Type B pancreatic cell (in vitro differentiated cells): Measurements from ENCODE around the gene SEMA4A. TPM values are rescaled to one million over a fixed set of nuclear protein-coding genes. Genes with fewer than 3 reads are reported as not detected.
"Not testable (repeated sequence)": the region's sequence is repeated elsewhere in the genome, so short reads cannot be mapped to it uniquely, and the experiment has no call there.

Experiments
- DNase-seq: peaks from one replicate; pipeline ENCODE4 v3.0.0; 2021; ENCODE audit warnings: mixed read lengths; ENCODE audit not compliant: unreplicated experiment; ENCODE audit errors: extremely low spot score
- H3K27ac Mint-ChIP-seq: 2 replicates; pipeline ENCODE4 v1.8.0; 2021; ENCODE audit warnings: mild to moderate bottlenecking, mixed read lengths
- H3K27me3 Mint-ChIP-seq: 2 replicates; pipeline ENCODE4 v1.8.0; 2021; ENCODE audit warnings: mixed read lengths
- H3K36me3 Mint-ChIP-seq: 2 replicates; pipeline ENCODE4 v1.8.0; 2021; ENCODE audit warnings: mixed read lengths
- H3K4me1 Mint-ChIP-seq: one replicate; pipeline ENCODE4 v1.8.0; 2021; ENCODE audit warnings: mixed read lengths; ENCODE audit not compliant: unreplicated experiment
- H3K4me3 Mint-ChIP-seq: 2 replicates; pipeline ENCODE4 v1.8.0; 2021; ENCODE audit warnings: mild to moderate bottlenecking, mixed read lengths
- H3K9me3 Mint-ChIP-seq: 2 replicates; pipeline ENCODE4 v1.8.0; 2021; ENCODE audit warnings: mixed read lengths
- total RNA-seq: library from RNA; stranded (reverse); gene quantifications from 2 replicates; pipeline ENCODE4 v1.2.1, GENCODE V29; 2021; ENCODE audit warnings: low replicate concordance
- TF ChIP-seq, protein P1 (sequence below): fragments of 200-600 bp; sonication (generic); conservative IDR thresholded peaks from 2 replicates; pipeline ENCODE4 v1.5.0; 2021; ENCODE audit warnings: antibody characterized with exemption, mild to moderate bottlenecking

The SEMA4A gene
- total RNA-seq, 1 donor from 2014 or later, result 7.1 TPM

DNA sequence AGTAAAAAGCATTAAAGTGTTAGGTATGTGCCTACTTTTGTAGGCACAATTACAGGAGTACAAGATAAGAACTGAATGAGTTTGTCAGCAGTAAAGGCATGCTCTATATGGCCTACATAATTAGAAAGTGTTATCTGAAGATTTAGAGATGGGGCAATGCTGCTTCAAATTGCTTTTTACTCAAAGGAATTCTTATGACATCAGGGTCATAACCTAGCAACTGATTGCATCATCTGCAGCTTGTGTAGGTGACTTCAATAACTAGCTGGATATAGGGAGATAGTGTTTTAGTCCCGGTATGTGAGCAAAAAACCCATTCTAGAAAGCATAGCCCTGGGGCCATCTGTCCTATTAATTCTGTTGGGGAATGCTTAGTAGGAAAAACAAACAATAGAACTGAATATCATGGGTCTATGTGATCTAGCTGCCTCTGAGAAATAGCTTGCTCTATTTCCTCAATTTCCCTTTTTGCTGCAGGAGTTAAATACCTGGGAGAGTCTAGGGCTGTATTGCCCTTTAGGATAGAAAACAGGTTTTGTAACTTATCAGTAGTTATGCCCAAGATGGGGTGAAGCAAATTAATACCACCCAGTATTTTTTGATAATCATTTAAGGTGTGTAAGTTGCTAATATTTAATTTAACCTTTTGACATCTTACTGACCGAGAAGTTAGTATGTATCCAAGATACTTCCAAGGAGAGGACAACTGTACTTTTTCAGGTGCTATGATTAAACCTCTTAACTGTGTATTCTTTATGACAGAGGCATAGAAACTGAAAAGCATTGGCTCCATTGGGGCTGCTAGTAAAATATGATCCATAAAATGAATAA is 33.2 kb downstream of the SEMA4A start:
- H3K4me1 Mint-ChIP-seq, H3K9me3 Mint-ChIP-seq, DNase-seq, H3K36me3 Mint-ChIP-seq, H3K27me3 Mint-ChIP-seq, H3K4me3 Mint-ChIP-seq, H3K27ac Mint-ChIP-seq: not testable (repeated sequence)

GRCh38 chr1:156190265-156190664 is 36.9 kb downstream of the SEMA4A start:
- H3K4me3 Mint-ChIP-seq, H3K9me3 Mint-ChIP-seq, H3K27ac Mint-ChIP-seq, DNase-seq, H3K27me3 Mint-ChIP-seq, H3K36me3 Mint-ChIP-seq: not testable (repeated sequence)
- peaks cover 12% of the 10 kb centered on the region for H3K4me1 Mint-ChIP-seq

DNA sequence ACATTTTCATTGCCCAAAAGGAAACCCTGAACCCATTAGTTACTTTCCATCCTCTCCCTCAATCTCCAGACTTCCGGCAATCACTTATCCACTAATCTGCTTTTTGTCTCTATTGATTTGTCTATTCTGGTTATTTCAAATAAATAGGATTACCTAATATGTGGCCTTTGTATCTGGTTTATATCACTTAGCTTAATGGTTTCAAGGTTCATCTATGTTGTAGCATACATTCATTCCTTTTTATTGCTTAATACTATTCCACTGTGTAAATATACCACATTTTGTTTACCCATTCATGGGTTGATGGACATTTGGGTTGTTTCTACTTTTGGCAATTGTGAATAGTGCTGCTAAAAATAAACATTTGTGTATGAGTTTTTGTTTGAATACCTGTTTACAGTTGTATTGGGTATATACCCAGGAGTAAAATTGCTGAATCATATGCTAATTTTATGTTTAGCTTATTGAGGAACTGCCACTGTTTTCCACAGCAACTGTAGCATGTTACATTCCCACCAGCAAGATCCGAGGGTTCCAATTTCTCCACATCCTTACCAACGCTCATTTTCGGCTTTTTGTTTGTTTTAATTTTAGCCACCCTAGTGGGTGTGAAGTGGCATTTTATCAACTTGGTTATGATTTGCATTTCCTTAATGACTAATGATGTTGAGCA is 38.0 kb downstream of the SEMA4A start:
- no peak for DNase-seq
- Mint-ChIP-seq H3K27ac (no peak overlapping the region), H3K9me3 (peaks cover 7% of the 10 kb centered on the region), H3K27me3 (no peaks in the 10 kb centered on the region), H3K4me1 (peaks cover 19% of the 10 kb centered on the region), H3K4me3 (no peak overlapping the region), H3K36me3 (peaks cover 9% of the 10 kb centered on the region)
- TF ChIP-seq, protein P1, sequence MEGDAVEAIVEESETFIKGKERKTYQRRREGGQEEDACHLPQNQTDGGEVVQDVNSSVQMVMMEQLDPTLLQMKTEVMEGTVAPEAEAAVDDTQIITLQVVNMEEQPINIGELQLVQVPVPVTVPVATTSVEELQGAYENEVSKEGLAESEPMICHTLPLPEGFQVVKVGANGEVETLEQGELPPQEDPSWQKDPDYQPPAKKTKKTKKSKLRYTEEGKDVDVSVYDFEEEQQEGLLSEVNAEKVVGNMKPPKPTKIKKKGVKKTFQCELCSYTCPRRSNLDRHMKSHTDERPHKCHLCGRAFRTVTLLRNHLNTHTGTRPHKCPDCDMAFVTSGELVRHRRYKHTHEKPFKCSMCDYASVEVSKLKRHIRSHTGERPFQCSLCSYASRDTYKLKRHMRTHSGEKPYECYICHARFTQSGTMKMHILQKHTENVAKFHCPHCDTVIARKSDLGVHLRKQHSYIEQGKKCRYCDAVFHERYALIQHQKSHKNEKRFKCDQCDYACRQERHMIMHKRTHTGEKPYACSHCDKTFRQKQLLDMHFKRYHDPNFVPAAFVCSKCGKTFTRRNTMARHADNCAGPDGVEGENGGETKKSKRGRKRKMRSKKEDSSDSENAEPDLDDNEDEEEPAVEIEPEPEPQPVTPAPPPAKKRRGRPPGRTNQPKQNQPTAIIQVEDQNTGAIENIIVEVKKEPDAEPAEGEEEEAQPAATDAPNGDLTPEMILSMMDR, result no peak

GRCh38 chr1:156193208-156193487 is 39.8 kb downstream of the SEMA4A start:
- peak overlapping the region; percentile 80 for H3K27ac Mint-ChIP-seq
- peaks cover 6% of the 10 kb centered on the region for H3K36me3 Mint-ChIP-seq
- no peak for DNase-seq
- H3K27me3 Mint-ChIP-seq, result no peaks in the 10 kb centered on the region
- TF ChIP-seq, protein P1, result no peak
- peak overlapping the region; percentile 95 for H3K4me3 Mint-ChIP-seq
- peaks cover 19% of the 10 kb centered on the region for H3K4me1 Mint-ChIP-seq
- no peaks in the 10 kb centered on the region for H3K9me3 Mint-ChIP-seq

DNA sequence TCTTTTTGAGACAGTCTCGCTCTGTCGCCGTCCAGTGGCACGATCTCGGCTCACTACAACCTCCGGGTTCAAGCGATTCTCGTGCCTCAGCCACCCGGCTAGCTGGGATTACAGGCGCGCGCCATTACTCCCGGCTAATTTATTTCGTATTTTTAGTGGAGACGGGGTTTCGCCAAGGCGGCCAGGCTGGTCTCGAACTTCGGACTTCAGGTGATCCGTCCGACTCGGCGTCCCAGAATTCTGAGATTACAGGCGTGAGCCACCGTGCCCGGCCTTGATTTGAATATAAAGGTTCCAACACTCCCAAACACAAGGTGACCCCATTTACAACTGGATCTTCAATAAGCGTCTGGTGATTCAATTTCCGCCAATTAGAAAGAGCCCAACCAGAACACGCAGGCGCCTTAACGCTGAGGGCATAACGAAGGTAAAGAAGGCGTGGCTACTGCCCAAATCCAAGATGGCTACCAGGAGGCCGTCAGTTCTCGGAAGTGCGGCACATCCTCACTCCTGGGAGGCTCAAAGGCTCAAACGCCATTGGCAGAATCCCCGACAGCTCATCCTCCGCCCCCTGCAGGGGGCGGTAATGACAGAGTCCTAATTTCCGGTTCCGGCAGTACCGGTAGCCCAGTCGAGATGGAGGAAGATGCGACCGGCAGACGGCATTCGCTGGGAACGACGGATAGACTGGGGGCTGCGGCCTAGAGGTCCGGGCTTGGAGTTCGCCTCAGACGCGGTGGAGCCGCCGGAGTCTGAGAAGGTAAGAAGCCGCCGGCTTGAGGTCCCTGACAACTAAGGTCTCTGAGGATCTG is 40.3 kb downstream of the SEMA4A start, which contains the start of gene SLC25A44:
SLC25A44 (plus strand) TSS at position 617 of the 812 bp plus-strand sequence. CDS start 5,744 bp downstream, outside the sequence.
- Mint-ChIP-seq H3K4me3 (peak within 1 kb of the TSS; percentile 95), H3K27ac (peak within 1 kb of the TSS; percentile 80), H3K27me3 (no peaks in the 10 kb centered on the region), H3K4me1 (peaks cover 19% of the 10 kb centered on the region), H3K36me3 (peaks cover 6% of the 10 kb centered on the region), H3K9me3 (no peaks in the 10 kb centered on the region)
- TF ChIP-seq, protein P1, result peak; percentile 73
- DNase-seq, result peak; percentile 96

DNA sequence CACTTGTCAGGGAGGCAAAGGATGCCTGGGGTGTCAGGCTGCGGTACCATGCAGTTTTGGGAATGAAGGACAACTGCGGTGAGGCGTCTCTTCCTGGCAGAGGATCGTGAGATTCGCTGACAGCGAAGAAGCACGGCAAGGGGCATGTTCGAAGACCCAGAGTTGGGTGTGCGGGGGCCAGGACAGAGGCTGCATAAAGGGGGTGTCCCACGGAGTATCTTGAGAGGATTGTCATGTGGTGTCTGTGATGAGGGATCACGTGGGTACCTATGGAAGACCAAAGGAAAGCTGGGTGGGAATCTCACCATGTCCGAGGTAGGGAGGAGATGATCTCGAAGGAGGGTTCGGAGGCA is 40.9 kb downstream of the SEMA4A start:
- Mint-ChIP-seq H3K4me3 (peak overlapping the region; percentile 95), H3K36me3 (peaks cover 6% of the 10 kb centered on the region), H3K9me3 (no peaks in the 10 kb centered on the region), H3K27me3 (no peaks in the 10 kb centered on the region), H3K4me1 (peaks cover 19% of the 10 kb centered on the region), H3K27ac (peak overlapping the region; percentile 80)
- DNase-seq, result no peak
- TF ChIP-seq, protein P1, result no peak
